Measurements from ENCODE around the gene MYO15A. TPM values are rescaled to one million over a fixed set of nuclear protein-coding genes. Genes with fewer than 3 reads are reported as not detected.

MYO15A gene
- total and polyA plus RNA-seq, 2 donors (not counting 1 experiment from before 2014, with no cell fraction given): 2.5 to 3.1 TPM

- Histone ChIP-seq H3K4me3 (ENCODE audit: control extremely low read depth in 1 of 5, extremely low read depth in 1 of 5, insufficient read depth in 1 of 5, low read depth in 2 of 5, low read length in 4 of 5) (no peak overlapping the region), H4K20me1 (ENCODE audit: control insufficient read depth, insufficient read depth, low read length, poor library complexity, severe bottlenecking) (no peaks in the 10 kb centered on the region), H3K9ac (ENCODE audit: low read length) (no peak overlapping the region), H3K79me2 (ENCODE audit: control insufficient read depth, insufficient read depth, low read length) (no peaks in the 10 kb centered on the region), H3K4me1 (ENCODE audit: control insufficient read depth in 2 of 2, insufficient read depth in 2 of 2, low read length in 2 of 2) (no peaks in the 10 kb centered on the region), H3K36me3 (replicated peaks in 1 of 2; ENCODE audit: control extremely low read depth in 1 of 2, control insufficient read depth in 1 of 2, extremely low read depth in 1 of 2, insufficient read depth in 2 of 2, low read length in 1 of 2) (no peaks in the 10 kb centered on the region), H2AFZ (ENCODE audit: insufficient read depth, low read depth, low read length, poor library complexity, severe bottlenecking) (no peak overlapping the region), H3K9me3 (ENCODE audit: control extremely low read depth in 1 of 3, control insufficient read depth in 2 of 3, insufficient read depth in 1 of 3, low read length in 2 of 3) (no peaks in the 10 kb centered on the region), H3K27ac (ENCODE audit: low read length in 2 of 2) (no peak overlapping the region), H3K27me3 (replicated peaks in 1 of 4; ENCODE audit: control extremely low read depth in 1 of 4, control insufficient read depth in 3 of 4, insufficient read depth in 4 of 4, low read length in 3 of 4) (peaks cover 0 to 3% (median 0%) of the 10 kb centered on the region in 4 experiments), H3K4me2 (replicated peaks; ENCODE audit: low read depth, low read length, poor library complexity, severe bottlenecking) (no peak overlapping the region)
- ATAC-seq (ENCODE audit: low read depth): no peak
- H3K27ac Mint-ChIP-seq: no peak overlapping the region
- no peaks in the 10 kb centered on the region for H3K9me3 Mint-ChIP-seq (ENCODE audit: insufficient read depth)
- TF ChIP-seq CTCF (IDR thresholded peaks at IDR 0.05) (no peak), EZH2 (IDR thresholded peaks at IDR 0.05; ENCODE audit: borderline replicate concordance, insufficient read depth, low read depth, low read length, poor library complexity, severe bottlenecking) (no peak)
- POLR2A ChIA-PET: no interaction called here
- CTCF ChIA-PET: no interaction called here
- intact Hi-C loops (cut with micrococcal nuclease): no loop called here
- 88% methylated on average over 2 of the region's 4 CpGs for WGBS (ENCODE audit: insufficient coverage)
- H3K4me3 Mint-ChIP-seq: no peak overlapping the region
- no peak for DNase-seq
- peaks cover 20% of the 10 kb centered on the region for H3K27me3 Mint-ChIP-seq
- H3K4me1 Mint-ChIP-seq: no peaks in the 10 kb centered on the region
Observed at GRCh38 chr17:18079543-18079942, 29.0 kb upstream of the MYO15A start.

GRCh38 chr17:18084256-18084655, 24.3 kb upstream of the MYO15A start:
- POLR2A ChIA-PET: no interaction called here
- Histone ChIP-seq H3K27ac (ENCODE audit: low read length in 2 of 2) (no peak overlapping the region), H3K36me3 (replicated peaks in 1 of 2; ENCODE audit: control extremely low read depth in 1 of 2, control insufficient read depth in 1 of 2, extremely low read depth in 1 of 2, insufficient read depth in 2 of 2, low read length in 1 of 2) (no peaks in the 10 kb centered on the region), H3K79me2 (ENCODE audit: control insufficient read depth, insufficient read depth, low read length) (peaks cover 26% of the 10 kb centered on the region), H3K27me3 (replicated peaks in 1 of 4; ENCODE audit: control extremely low read depth in 1 of 4, control insufficient read depth in 3 of 4, insufficient read depth in 4 of 4, low read length in 3 of 4) (no peaks in the 10 kb centered on the region), H2AFZ (ENCODE audit: insufficient read depth, low read depth, low read length, poor library complexity, severe bottlenecking) (no peak overlapping the region), H3K4me3 (ENCODE audit: control extremely low read depth in 1 of 5, extremely low read depth in 1 of 5, insufficient read depth in 1 of 5, low read depth in 2 of 5, low read length in 4 of 5) (no peak overlapping the region), H3K4me1 (ENCODE audit: control insufficient read depth in 2 of 2, insufficient read depth in 2 of 2, low read length in 2 of 2) (peaks cover 8 to 21% of the 10 kb centered on the region in 2 donors), H3K9ac (ENCODE audit: low read length) (no peak overlapping the region), H3K4me2 (replicated peaks; ENCODE audit: low read depth, low read length, poor library complexity, severe bottlenecking) (no peak overlapping the region), H4K20me1 (ENCODE audit: control insufficient read depth, insufficient read depth, low read length, poor library complexity, severe bottlenecking) (no peaks in the 10 kb centered on the region), H3K9me3 (ENCODE audit: control extremely low read depth in 1 of 3, control insufficient read depth in 2 of 3, insufficient read depth in 1 of 3, low read length in 2 of 3) (no peaks in the 10 kb centered on the region)
- CTCF ChIA-PET: no interaction called here
- H3K9me3 Mint-ChIP-seq (ENCODE audit: insufficient read depth): no peaks in the 10 kb centered on the region
- no peak for TF ChIP-seq CTCF (IDR thresholded peaks at IDR 0.05)
- TF ChIP-seq EZH2 (IDR thresholded peaks at IDR 0.05; ENCODE audit: borderline replicate concordance, insufficient read depth, low read depth, low read length, poor library complexity, severe bottlenecking): no peak
- peaks cover 19% of the 10 kb centered on the region for H3K4me1 Mint-ChIP-seq
- H3K4me3 Mint-ChIP-seq: no peak overlapping the region
- intact Hi-C loops (cut with micrococcal nuclease): no loop called here
- 100% methylated on average over 1 of the region's 4 CpGs for WGBS (ENCODE audit: insufficient coverage)
- ATAC-seq (ENCODE audit: low read depth): no peak
- H3K27me3 Mint-ChIP-seq: peaks cover 4% of the 10 kb centered on the region
- H3K27ac Mint-ChIP-seq: no peak overlapping the region
- DNase-seq: no peak

All from B cell (primary cell).